HepG2 (cell line): ENCODE measurements around the gene CERS4. TPM values are rescaled to one million over a fixed set of nuclear protein-coding genes. Genes with fewer than 3 reads are reported as not detected.

Experiments used
- AGO1 ChIP-seq: fragments of 200-400 bp; formaldehyde crosslinking; IDR thresholded peaks from 2 replicates; pipeline ENCODE4 v1.6.1; 2017; ENCODE audit warnings: mild to moderate bottlenecking, low read depth, low read length, moderate library complexity; ENCODE audit not compliant: poor library complexity, severe bottlenecking
- ATM ChIP-seq: fragments of 450-650 bp; IDR thresholded peaks from 2 replicates; pipeline ENCODE4 v1.7.1; 2017; ENCODE audit warnings: mild to moderate bottlenecking, borderline replicate concordance
- CSRNP2 ChIP-seq: sonication (generic); formaldehyde crosslinking; conservative IDR thresholded peaks from 2 replicates; pipeline ENCODE4 v1.8.0; 2022; ENCODE audit warnings: low read depth, missing genetic modification reagents
- FOXK1 ChIP-seq: sonication (generic); formaldehyde crosslinking; IDR thresholded peaks from 2 replicates; pipeline ENCODE4 v1.4.0; 2020; ENCODE audit warnings: low read depth, missing genetic modification reagents, borderline replicate concordance
- KDM4B ChIP-seq: sonication (generic); formaldehyde crosslinking; IDR thresholded peaks from 2 replicates; pipeline ENCODE4 v1.4.0; 2020; ENCODE audit warnings: missing genetic modification reagents
- KLF13 ChIP-seq: sonication (generic); formaldehyde crosslinking; IDR thresholded peaks from 2 replicates; pipeline ENCODE4 v1.4.0; 2020; ENCODE audit warnings: mild to moderate bottlenecking, missing genetic modification reagents
- NR2F1 ChIP-seq, 2 experiments: fragments of 450-650 bp in 1 of 2; formaldehyde crosslinking in 1 of 2; IDR thresholded peaks; 2 replicates each; pipeline versions ENCODE4 v1.5.0 to v1.6.1; 2016 to 2020; ENCODE audit warnings: mild to moderate bottlenecking in 1 of 2, missing compliant biosample characterization in 1 of 2, missing genetic modification reagents in 1 of 2, moderate library complexity in 1 of 2
- RARG ChIP-seq: sonication (generic); formaldehyde crosslinking; IDR thresholded peaks from 2 replicates; pipeline ENCODE4 v1.4.0; 2020; ENCODE audit warnings: low read depth, mild to moderate bottlenecking, missing genetic modification reagents
- RBAK ChIP-seq: sonication (generic); formaldehyde crosslinking; IDR thresholded peaks from 2 replicates; pipeline ENCODE4 v1.5.1; 2020; ENCODE audit warnings: mild to moderate bottlenecking, missing genetic modification reagents
- ZC3H13 ChIP-seq: sonication (generic); formaldehyde crosslinking; IDR thresholded peaks from 2 replicates; pipeline ENCODE4 v1.8.1; 2023; ENCODE audit warnings: mild to moderate bottlenecking, missing genetic modification reagents, moderate library complexity
- ZFP37 ChIP-seq: sonication (generic); formaldehyde crosslinking; IDR thresholded peaks from 2 replicates; pipeline ENCODE4 v1.4.0; 2020; ENCODE audit warnings: missing genetic modification reagents, borderline replicate concordance
- ZNF230 ChIP-seq: sonication (generic); formaldehyde crosslinking; IDR thresholded peaks from 2 replicates; pipeline ENCODE4 v1.4.0; 2020; ENCODE audit warnings: mild to moderate bottlenecking, missing genetic modification reagents
- ZNF343 ChIP-seq: sonication (generic); formaldehyde crosslinking; IDR thresholded peaks from 2 replicates; pipeline ENCODE4 v1.4.0; 2020; ENCODE audit warnings: mild to moderate bottlenecking, missing genetic modification reagents
- ZNF367 ChIP-seq: sonication (generic); formaldehyde crosslinking; IDR thresholded peaks from 2 replicates; pipeline ENCODE4 v1.4.0; 2020; ENCODE audit warnings: missing genetic modification reagents, borderline replicate concordance
- ZNF407 ChIP-seq: sonication (generic); formaldehyde crosslinking; IDR thresholded peaks from one replicate; pipeline ENCODE4 v1.5.1; 2020; ENCODE audit warnings: mild to moderate bottlenecking, missing genetic modification reagents; ENCODE audit errors: not compliant biosample characterization
- ZNF44 ChIP-seq: sonication (generic); formaldehyde crosslinking; IDR thresholded peaks from 2 replicates; pipeline ENCODE4 v1.5.1; 2020; ENCODE audit warnings: mild to moderate bottlenecking, missing genetic modification reagents
- ZNF605 ChIP-seq: sonication (generic); formaldehyde crosslinking; IDR thresholded peaks from 2 replicates; pipeline ENCODE4 v1.8.0; 2022; ENCODE audit warnings: mild to moderate bottlenecking, missing genetic modification reagents
- ZNF674 ChIP-seq: sonication (generic); formaldehyde crosslinking; IDR thresholded peaks from 2 replicates; pipeline ENCODE4 v1.5.0; 2020; ENCODE audit warnings: low read depth, mild to moderate bottlenecking, missing genetic modification reagents
- ZSCAN25 ChIP-seq: sonication (generic); formaldehyde crosslinking; IDR thresholded peaks from 2 replicates; pipeline ENCODE4 v1.8.0; 2022; ENCODE audit warnings: mild to moderate bottlenecking, missing genetic modification reagents
- polyA plus RNA-seq, 8 experiments: library from polyadenylated mRNA; depleted of rRNA in 3 of 8; stranded (reverse) in 7 of 8; unstranded in 1 of 8; fragments of >200 nt; fragmentation: Illumina TruSeq in 4 of 8; extraction: Trizol in 4 of 8; gene quantifications; 2 replicates each; pipeline versions ENCODE4 v1.2.1 to v1.2.3, GENCODE V29; 2011 to 2016; ENCODE audit warnings: low read depth in 4 of 8, missing spikeins in 1 of 8, mixed read lengths in 1 of 8; ENCODE audit not compliant: insufficient read depth in 1 of 8
- total RNA-seq, 5 experiments: library from RNA; depleted of rRNA; stranded (reverse); fragments of >200 nt; fragmentation: Illumina TruSeq; extraction: Trizol; gene quantifications; 2 replicates each; pipeline ENCODE4 v1.2.3, GENCODE V29; 2016; ENCODE audit warnings: low read depth in 1 of 5

The CERS4 gene
- total and polyA plus RNA-seq, 2 of the 13 experiments (the other 11 are each of a cell fraction or from before 2014, with no cell fraction given): 74.7 to 83.5 TPM

GRCh38 chr19:8307965-8308866 lies 99.0 kb downstream of the CERS4 start, which contains the start of gene CD320 (continued):
- TF ChIP-seq NR2F1 (CRISPR knock-in tag; IDR thresholded peaks at IDR 0.05) (no peak), ZNF367 (0 out of 2 replicates have a peak, but pooled peaks have one; percentile 78), ATM (no peak), AGO1 (peak; percentile 94), KDM4B (CRISPR knock-in tag) (peak; percentile 35; the same call in 1 of the 2 replicates), ZNF230 (CRISPR knock-in tag) (peak; percentile 87; the same call in 1 of the 2 replicates), ZNF407 (CRISPR knock-in tag) (peak; percentile 89), ZNF44 (CRISPR knock-in tag) (peak; percentile 72; the same call in 1 of the 2 replicates), ZNF605 (CRISPR knock-in tag) (peak; percentile 93), RBAK (no peak), ZFP37 (peak; percentile 95), RARG (CRISPR knock-in tag) (no peak), CSRNP2 (CRISPR knock-in tag) (0 out of 2 replicates have a peak, but pooled peaks have one; percentile 77), ZSCAN25 (peak; percentile 63; the same call in 1 of the 2 replicates), ZNF674 (CRISPR knock-in tag) (peak; percentile 93), ZC3H13 (peak; percentile 96), KLF13 (CRISPR knock-in tag) (0 out of 2 replicates have a peak, but pooled peaks have one; percentile 60), FOXK1 (CRISPR knock-in tag) (peak; percentile 27; the same call in 1 of the 2 replicates), ZNF343 (CRISPR knock-in tag) (peak; percentile 96)
